HFFc6 (cell line): ENCODE measurements around the gene GPC6. TPM values are rescaled to one million over a fixed set of nuclear protein-coding genes. Genes with fewer than 3 reads are reported as not detected.

Experiments used
- DNase-seq: peaks from one replicate; pipeline ENCODE4 v3.0.0-alpha.2; 2018
- H3K27ac Mint-ChIP-seq: 2 replicates; pipeline ENCODE4 v1.8.0; 2020; ENCODE audit warnings: mild to moderate bottlenecking, mixed read lengths
- H3K27me3 Mint-ChIP-seq: 2 replicates; pipeline ENCODE4 v1.8.0; 2021; ENCODE audit warnings: mild to moderate bottlenecking, moderate library complexity, mixed read lengths; ENCODE audit not compliant: insufficient read depth
- H3K36me3 Mint-ChIP-seq: 2 replicates; pipeline ENCODE4 v1.8.0; 2021; ENCODE audit warnings: low read depth, mixed read lengths
- H3K4me1 Mint-ChIP-seq: 2 replicates; pipeline ENCODE4 v1.8.0; 2020; ENCODE audit warnings: low read depth, mixed read lengths
- H3K4me3 Mint-ChIP-seq: 2 replicates; pipeline ENCODE4 v1.8.0; 2020; ENCODE audit warnings: mild to moderate bottlenecking, moderate library complexity, mixed read lengths
- H3K9me3 Mint-ChIP-seq: 2 replicates; pipeline ENCODE4 v1.8.0; 2020; ENCODE audit warnings: mild to moderate bottlenecking, mixed read lengths
- total RNA-seq, 6 experiments: library from RNA; stranded (reverse); fragmentation: NEBNext Ultra II Directional; extraction: Animal tissue kit (Norgen Biotek cat#: 25700); gene quantifications; 2 replicates in 1 of 6; 3 replicates in 5 of 6; pipeline ENCODE4 v1.2.3, GENCODE V29; 2021
- TF ChIP-seq, protein P1 (sequence below): fragments of 200-600 bp; sonication (generic); IDR thresholded peaks from 2 replicates; pipeline ENCODE4 v1.5.0; 2021; ENCODE audit warnings: antibody characterized with exemption, mild to moderate bottlenecking

GPC6 gene
- total RNA-seq, 6 experiments from 2014 or later, result 3.0 to 5.3 (median 4.4) TPM

DNA sequence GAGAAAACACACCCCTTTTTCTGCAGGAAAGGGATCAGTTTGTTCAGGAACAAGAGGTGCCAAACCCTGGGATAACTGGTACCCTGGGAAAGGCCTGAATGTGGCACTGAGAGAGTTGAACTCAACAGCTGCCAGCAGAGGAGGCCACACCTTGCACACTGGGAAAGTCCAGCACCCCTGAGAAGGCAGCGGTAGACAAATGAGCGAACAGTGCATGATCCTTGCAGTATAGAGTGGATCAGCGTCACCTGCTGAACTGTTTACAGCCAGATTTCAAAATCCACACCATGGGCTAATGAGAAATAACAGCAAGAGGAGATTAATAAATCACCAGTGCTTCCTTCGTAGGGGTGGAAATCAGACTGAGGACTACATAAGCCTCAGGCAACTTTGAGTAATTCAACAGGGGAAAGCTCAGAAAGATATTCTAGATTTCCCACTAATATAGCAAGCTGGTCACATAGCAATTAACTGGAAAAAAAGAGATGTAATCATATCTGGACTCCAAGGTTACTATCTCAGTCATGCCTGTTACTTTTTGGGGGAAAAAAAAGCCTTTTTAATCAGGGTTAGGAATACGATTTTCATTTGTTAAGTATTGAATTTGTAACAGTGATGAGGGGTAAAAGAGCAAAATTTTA, 1200.8 kb downstream of the GPC6 start:
- TF ChIP-seq, protein P1, sequence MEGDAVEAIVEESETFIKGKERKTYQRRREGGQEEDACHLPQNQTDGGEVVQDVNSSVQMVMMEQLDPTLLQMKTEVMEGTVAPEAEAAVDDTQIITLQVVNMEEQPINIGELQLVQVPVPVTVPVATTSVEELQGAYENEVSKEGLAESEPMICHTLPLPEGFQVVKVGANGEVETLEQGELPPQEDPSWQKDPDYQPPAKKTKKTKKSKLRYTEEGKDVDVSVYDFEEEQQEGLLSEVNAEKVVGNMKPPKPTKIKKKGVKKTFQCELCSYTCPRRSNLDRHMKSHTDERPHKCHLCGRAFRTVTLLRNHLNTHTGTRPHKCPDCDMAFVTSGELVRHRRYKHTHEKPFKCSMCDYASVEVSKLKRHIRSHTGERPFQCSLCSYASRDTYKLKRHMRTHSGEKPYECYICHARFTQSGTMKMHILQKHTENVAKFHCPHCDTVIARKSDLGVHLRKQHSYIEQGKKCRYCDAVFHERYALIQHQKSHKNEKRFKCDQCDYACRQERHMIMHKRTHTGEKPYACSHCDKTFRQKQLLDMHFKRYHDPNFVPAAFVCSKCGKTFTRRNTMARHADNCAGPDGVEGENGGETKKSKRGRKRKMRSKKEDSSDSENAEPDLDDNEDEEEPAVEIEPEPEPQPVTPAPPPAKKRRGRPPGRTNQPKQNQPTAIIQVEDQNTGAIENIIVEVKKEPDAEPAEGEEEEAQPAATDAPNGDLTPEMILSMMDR, result no peak
- Mint-ChIP-seq H3K4me3 (no peak overlapping the region), H3K27me3 (peaks cover 10% of the 10 kb centered on the region), H3K36me3 (no peaks in the 10 kb centered on the region), H3K9me3 (no peaks in the 10 kb centered on the region), H3K4me1 (no peaks in the 10 kb centered on the region), H3K27ac (no peak overlapping the region)
- DNase-seq, result no peak

DNA sequence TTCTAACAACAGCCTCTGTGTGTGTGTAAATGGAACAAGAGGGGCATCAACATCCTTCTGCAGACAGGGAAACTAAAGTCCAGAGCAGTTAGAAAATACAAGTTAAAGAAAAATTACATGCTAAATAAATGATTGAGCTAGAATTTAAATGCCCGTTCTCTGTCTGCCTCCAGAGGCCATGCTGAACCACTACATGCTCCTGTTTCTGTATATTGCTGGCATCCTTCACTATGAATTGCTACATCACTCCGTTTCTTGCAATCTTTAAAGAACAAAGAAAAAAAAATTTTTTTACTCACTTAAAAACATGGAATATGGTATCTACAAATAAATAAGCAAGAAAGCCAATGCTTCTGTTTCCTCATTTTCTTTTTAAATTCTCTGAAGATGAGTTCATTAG, 1205.0 kb downstream of the GPC6 start:
- H3K9me3 Mint-ChIP-seq, result no peaks in the 10 kb centered on the region
- no peaks in the 10 kb centered on the region for H3K4me1 Mint-ChIP-seq
- H3K27ac Mint-ChIP-seq, result no peak overlapping the region
- TF ChIP-seq, protein P1, result no peak
- DNase-seq, result no peak
- no peak overlapping the region for H3K4me3 Mint-ChIP-seq
- H3K27me3 Mint-ChIP-seq, result peaks cover 7% of the 10 kb centered on the region
- H3K36me3 Mint-ChIP-seq, result no peaks in the 10 kb centered on the region

DNA sequence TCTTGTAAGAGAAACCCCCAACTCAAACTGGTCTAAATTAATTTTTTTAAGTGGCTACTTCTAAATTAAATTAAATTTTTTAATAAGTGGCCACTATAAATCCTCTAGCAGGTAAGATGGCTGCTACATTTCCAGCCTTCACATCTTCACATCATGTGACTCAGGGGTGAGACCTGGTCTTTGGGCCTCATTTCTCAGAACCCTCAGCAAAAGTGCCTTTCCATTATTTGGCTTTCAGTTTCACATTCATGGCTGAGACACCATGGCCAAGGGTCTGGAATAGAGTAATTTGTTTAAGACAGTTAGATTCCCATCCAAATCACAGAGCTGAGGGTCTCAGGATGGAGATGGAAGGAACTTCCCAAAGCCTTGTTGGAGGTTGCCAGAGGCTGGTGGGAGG, 1205.4 kb downstream of the GPC6 start:
- Mint-ChIP-seq H3K27ac (no peak overlapping the region), H3K9me3 (no peaks in the 10 kb centered on the region), H3K36me3 (no peaks in the 10 kb centered on the region), H3K27me3 (peaks cover 4% of the 10 kb centered on the region), H3K4me3 (no peak overlapping the region), H3K4me1 (no peaks in the 10 kb centered on the region)
- TF ChIP-seq, protein P1, result no peak
- DNase-seq, result no peak

DNA sequence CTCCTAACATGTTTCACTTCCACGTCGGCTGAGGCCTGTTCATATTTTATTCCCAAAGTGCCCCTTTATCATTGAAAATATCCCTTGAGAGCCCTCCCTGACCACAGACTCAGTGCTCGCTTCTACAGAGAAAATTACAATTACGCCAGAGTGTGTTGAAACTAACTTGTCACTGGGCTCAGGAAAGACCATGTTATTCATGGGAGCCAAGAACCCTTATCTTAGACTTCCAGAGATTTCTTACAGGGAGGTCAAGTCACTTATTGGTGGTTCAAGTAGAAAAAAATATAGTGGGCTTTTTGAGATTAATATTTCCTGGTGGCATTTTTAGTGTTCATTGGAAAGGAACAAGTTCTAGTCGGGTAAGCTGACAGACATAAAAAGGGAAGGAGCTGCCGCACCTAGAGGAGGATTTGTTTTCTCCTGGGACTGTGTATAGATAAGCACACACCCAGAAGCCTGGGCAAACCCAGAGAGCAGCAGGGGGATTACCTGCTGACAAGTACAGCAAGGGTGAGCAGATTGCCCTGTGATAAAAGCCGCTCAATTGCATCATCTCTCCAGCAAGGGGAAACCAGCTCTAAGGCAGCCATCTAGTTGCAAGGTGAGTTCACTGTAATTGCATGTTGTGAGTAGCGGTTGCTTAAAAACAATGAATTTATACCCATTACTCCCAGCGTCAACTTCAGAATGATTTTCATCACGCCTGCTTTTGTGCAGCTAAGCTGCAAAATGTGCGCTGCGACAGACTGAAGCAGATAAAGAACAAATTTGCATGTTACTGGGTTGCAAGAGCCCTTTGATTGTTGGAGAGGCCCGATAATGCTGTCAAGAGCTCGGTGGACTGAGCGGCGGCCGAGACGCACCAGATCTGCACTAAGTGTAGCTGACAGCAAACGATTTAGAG, 1206.7 kb downstream of the GPC6 start:
- Mint-ChIP-seq H3K27me3 (peaks cover 3% of the 10 kb centered on the region), H3K4me1 (no peaks in the 10 kb centered on the region), H3K27ac (no peak overlapping the region), H3K4me3 (no peak overlapping the region), H3K36me3 (no peaks in the 10 kb centered on the region), H3K9me3 (no peaks in the 10 kb centered on the region)
- TF ChIP-seq, protein P1, result no peak
- no peak for DNase-seq

DNA sequence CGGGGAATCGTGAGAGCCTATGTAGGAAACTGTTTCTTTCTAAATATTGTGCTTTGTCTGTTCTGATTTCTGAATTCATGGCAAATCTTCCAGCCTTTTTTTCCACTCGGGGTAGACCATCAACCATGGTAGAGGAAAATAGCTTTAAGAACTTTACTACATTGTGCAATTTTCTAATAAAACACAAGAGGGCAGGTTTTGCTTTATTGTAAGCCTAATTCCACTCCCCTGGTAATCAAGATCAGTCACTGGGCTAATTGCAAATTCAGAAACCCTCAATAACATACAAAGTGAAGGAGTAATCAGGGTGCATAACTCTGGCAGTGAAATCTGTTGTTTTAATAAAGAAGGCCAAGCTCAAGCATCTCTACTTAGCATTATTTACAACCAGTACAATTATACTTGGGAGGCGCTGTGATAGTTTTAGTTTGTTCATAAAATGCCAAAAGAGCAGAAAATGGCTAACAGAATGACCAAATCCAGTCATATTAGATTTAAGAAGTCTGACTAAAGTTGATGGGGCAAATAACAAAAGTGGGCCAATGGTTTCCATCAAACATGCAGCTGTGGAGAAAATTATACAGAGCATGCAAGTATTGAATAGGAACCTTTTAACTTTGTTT, 1209.1 kb downstream of the GPC6 start:
- Mint-ChIP-seq H3K4me3 (no peak overlapping the region), H3K36me3 (no peaks in the 10 kb centered on the region), H3K27ac (no peak overlapping the region), H3K4me1 (no peaks in the 10 kb centered on the region), H3K9me3 (no peaks in the 10 kb centered on the region), H3K27me3 (peaks cover 3% of the 10 kb centered on the region)
- DNase-seq, result peak; percentile 50
- TF ChIP-seq, protein P1, result peak; percentile 79
